K562 (cell line): ENCODE measurements around the gene SLC12A6. TPM values are rescaled to one million over a fixed set of nuclear protein-coding genes. Genes with fewer than 3 reads are reported as not detected.
A peak's percentile ranks its signal among the peaks of the same experiment; 100 is the strongest.

Source experiments
- CCAR2 ChIP-seq: fragments of 200-400 bp; formaldehyde crosslinking; IDR thresholded peaks from 2 replicates; pipeline ENCODE4 v1.6.1; 2017; ENCODE audit warnings: mild to moderate bottlenecking, low read depth, low read length
- ETV5 ChIP-seq: sonication (generic); formaldehyde crosslinking; IDR thresholded peaks from 2 replicates; pipeline ENCODE4 v1.4.0; 2020; ENCODE audit warnings: low read depth, mild to moderate bottlenecking, missing genetic modification reagents
- HINFP ChIP-seq: fragments of 450-650 bp; conservative IDR thresholded peaks from 2 replicates; pipeline ENCODE4 v1.6.1; 2016; ENCODE audit warnings: missing genetic modification characterization, low read depth, mild to moderate bottlenecking, control low read depth, missing compliant biosample characterization
- MGA ChIP-seq: fragments of 450-650 bp; IDR thresholded peaks from 2 replicates; pipeline ENCODE4 v1.6.1; 2016; ENCODE audit warnings: mild to moderate bottlenecking, moderate library complexity
- NFIC ChIP-seq: fragments of 450-650 bp; IDR thresholded peaks from 2 replicates; pipeline ENCODE4 v1.6.1; 2017; ENCODE audit warnings: mild to moderate bottlenecking, inconsistent platforms
- SMARCA4 ChIP-seq: fragments of 450-650 bp; IDR thresholded peaks from 2 replicates; pipeline ENCODE4 v1.6.1; 2016
- ZBED1 ChIP-seq: IDR thresholded peaks from 2 replicates; pipeline ENCODE4 v1.6.1; 2014
- ZEB2 ChIP-seq: fragments of 450-650 bp; IDR thresholded peaks from 2 replicates; pipeline ENCODE4 v1.6.1; 2016
- polyA plus RNA-seq, 8 experiments: library from polyadenylated mRNA; depleted of rRNA in 4 of 8; stranded (reverse) in 5 of 8; unstranded in 3 of 8; fragments of >200 nt; fragmentation: Nextera tagmentation in 2 of 8; fragmentation: Illumina TruSeq in 1 of 8; extraction: Ambion mirVana in 2 of 8; extraction: Trizol in 1 of 8; gene quantifications; 2 replicates each; pipeline versions ENCODE4 v1.2.1 to v1.2.3, GENCODE V29; 2011 to 2014; ENCODE audit warnings: inconsistent platforms in 1 of 8, missing spikeins in 1 of 8
- total RNA-seq, 7 experiments: library from RNA; depleted of rRNA in 6 of 7; stranded (reverse); fragments of >200 nt in 6 of 7; fragmentation: Illumina TruSeq in 2 of 7; extraction: Trizol in 2 of 7; gene quantifications; 2 replicates each; pipeline versions ENCODE4 v1.2.1 to v1.2.3, GENCODE V29; 2011 to 2021; ENCODE audit warnings: low replicate concordance in 1 of 7
- TF ChIP-seq, protein P1 (sequence below): IDR thresholded peaks from 2 replicates; pipeline ENCODE4 v1.6.1; 2012; ENCODE audit warnings: low read depth, low read length, improper control_type of control experiment, borderline replicate concordance
- TF ChIP-seq, protein P2 (sequence below): fragments of 450-650 bp; IDR thresholded peaks from 2 replicates; pipeline ENCODE4 v1.6.1; 2018; ENCODE audit warnings: mild to moderate bottlenecking, low read depth; ENCODE audit not compliant: partially characterized antibody

SLC12A6 gene
- total and polyA plus RNA-seq, 9 of the 15 experiments (the other 6 are each of a cell fraction or from before 2014, with no cell fraction given), result 1.4 to 16.4 (median 6.7) TPM

DNA sequence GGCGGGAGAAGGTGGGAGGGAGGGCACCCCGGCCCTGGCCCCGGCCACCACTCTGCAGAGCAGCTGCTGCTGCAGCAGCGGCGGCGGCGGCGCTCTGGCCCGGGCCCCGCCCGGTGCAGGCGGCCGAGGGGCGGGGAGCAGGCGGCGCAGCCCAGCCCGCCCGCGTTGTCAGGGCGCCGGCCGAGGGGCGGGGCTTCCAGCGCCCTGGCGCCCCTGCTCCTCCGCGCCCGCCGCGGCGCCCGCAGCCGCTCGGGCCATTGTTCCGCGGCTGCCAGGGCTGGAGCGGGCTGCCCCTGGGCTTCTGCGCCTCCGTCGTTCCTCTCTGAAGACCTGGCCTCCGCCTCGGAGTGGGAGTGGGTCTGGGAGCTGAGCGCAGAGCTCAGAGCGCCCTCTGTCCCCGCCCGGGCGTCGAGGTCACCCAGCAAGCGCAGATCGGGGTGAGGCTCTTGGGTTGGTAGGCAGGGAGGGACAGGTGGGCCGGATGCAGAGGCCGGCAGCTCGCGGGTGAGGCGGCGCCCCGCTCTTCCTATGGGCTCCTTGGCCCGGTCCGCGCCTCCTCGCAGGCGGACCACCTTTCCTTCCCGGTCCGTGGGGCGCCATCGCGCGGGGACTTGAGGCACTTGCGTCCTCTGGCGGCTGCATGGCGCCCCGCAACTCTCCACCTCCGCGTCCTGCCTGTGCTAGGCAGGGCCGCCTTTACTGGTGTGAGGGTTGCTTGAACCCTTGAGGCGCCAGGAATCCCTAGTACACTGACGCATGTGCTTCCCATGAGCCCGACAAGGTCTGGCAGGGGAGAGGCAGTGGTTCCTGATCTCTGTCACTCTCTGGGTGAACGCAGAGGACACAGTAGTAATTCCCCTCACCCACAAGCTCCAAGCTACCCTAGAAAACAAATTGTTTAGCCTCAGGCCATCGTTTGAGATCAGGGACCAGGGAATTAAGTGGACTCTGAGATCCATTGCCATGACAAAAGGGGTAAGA is 29.8 kb upstream of the SLC12A6 start, which contains the start of gene LPCAT4 (continued):
- TF ChIP-seq ZBED1, result peak; percentile 52; the same call in 1 of the 2 replicates
- TF ChIP-seq ETV5 (CRISPR knock-in tag), result peak; percentile 66; the same call in 1 of the 2 replicates
- TF ChIP-seq, protein P1, sequence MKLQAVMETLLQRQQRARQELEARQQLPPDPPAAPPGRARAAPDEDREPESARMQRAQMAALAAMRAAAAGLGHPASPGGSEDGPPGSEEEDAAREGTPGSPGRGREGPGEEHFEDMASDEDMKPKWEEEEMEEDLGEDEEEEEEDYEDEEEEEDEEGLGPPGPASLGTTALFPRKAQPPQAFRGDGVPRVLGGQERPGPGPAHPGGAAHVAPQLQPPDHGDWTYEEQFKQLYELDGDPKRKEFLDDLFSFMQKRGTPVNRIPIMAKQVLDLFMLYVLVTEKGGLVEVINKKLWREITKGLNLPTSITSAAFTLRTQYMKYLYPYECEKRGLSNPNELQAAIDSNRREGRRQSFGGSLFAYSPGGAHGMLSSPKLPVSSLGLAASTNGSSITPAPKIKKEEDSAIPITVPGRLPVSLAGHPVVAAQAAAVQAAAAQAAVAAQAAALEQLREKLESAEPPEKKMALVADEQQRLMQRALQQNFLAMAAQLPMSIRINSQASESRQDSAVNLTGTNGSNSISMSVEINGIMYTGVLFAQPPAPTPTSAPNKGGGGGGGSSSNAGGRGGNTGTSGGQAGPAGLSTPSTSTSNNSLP, result no peak
- TF ChIP-seq CCAR2, result no peak
- TF ChIP-seq SMARCA4, result peak; percentile 50; the same call in 1 of the 2 replicates
- TF ChIP-seq NFIC, result peak; percentile 35
- TF ChIP-seq, protein P2, sequence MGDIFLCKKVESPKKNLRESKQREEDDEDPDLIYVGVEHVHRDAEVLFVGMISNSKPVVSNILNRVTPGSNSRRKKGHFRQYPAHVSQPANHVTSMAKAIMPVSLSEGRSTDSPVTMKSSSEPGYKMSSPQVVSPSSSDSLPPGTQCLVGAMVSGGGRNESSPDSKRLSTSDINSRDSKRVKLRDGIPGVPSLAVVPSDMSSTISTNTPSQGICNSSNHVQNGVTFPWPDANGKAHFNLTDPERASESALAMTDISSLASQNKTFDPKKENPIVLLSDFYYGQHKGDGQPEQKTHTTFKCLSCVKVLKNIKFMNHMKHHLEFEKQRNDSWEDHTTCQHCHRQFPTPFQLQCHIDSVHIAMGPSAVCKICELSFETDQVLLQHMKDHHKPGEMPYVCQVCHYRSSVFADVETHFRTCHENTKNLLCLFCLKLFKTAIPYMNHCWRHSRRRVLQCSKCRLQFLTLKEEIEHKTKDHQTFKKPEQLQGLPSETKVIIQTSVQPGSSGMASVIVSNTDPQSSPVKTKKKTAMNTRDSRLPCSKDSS, result no peak
- no peak for TF ChIP-seq HINFP (tag)
- peak; percentile 80 for TF ChIP-seq MGA
- TF ChIP-seq ZEB2, result peak; percentile 47; the same call in 1 of the 2 replicates
